ENCODE results near the gene PTF1A. TPM values are rescaled to one million over a fixed set of nuclear protein-coding genes. Genes with fewer than 3 reads are reported as not detected.
A peak's percentile ranks its signal among the peaks of the same experiment; 100 is the strongest.

The PTF1A gene
- polyA plus RNA-seq, 2 of the 4 experiments (the other 2 are of a cell fraction) = not detected

GRCh38 chr10:23205972-23206642, 14.0 kb downstream of the PTF1A start (continued):
- TF ChIP-seq ZSCAN20 (CRISPR knock-in tag; IDR thresholded peaks at IDR 0.05) (no peak), NR3C1 (IDR thresholded peaks at IDR 0.05) (no peak), HEYL (CRISPR knock-in tag; IDR thresholded peaks at IDR 0.05) (no peak), TFCP2L1 (CRISPR knock-in tag; IDR thresholded peaks at IDR 0.05) (no peak), POLR2AphosphoS2 (conservative IDR thresholded peaks at IDR 0.05; ENCODE audit: low read length) (no peak)
- TF ChIP-seq, protein P1, sequence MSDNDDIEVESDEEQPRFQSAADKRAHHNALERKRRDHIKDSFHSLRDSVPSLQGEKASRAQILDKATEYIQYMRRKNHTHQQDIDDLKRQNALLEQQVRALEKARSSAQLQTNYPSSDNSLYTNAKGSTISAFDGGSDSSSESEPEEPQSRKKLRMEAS (IDR thresholded peaks at IDR 0.05) = no peak

DNA sequence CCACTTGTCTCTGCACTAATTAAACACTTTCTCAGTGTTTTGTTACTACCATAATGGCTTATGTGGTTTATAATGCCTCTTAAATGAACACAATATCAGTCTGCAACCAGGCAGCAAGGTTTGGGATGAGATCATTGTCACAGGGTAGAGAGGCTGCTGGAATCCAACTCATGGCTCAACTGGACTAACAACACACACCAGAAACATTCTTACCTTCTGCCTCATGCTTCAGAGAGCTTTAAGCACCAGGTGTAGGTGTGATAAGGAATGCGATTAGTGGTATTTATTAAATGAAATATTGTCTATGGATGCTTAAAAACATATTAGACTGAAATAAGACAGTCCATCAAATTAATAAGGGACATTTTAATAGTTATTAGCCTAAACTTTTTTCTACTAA, 25.4 kb downstream of the PTF1A start:
- Histone ChIP-seq H3K27ac (no peak overlapping the region), H3K4me1 (no peaks in the 10 kb centered on the region), H3K4me3 (no peak overlapping the region), H3K4me2 (no peak overlapping the region), H3K9me3 (no peaks in the 10 kb centered on the region)
- POLR2A ChIA-PET = no interaction called here
- TF ChIP-seq KDM5A (IDR thresholded peaks at IDR 0.05) (no peak), CHD4 (IDR thresholded peaks at IDR 0.05; ENCODE audit: borderline replicate concordance) (no peak), POLR2AphosphoS2 (conservative IDR thresholded peaks at IDR 0.05; ENCODE audit: low read length) (no peak), ZC3H11A (IDR thresholded peaks at IDR 0.05) (no peak), JUNB (IDR thresholded peaks at IDR 0.05) (no peak), POLR2A (IDR thresholded peaks at IDR 0.05; ENCODE audit: low read length) (no peak), HOXB5 (CRISPR knock-in tag; IDR thresholded peaks at IDR 0.05) (no peak), MAZ (IDR thresholded peaks at IDR 0.05; ENCODE audit: borderline replicate concordance, low read depth, low read length) (no peak), RARB (CRISPR knock-in tag; IDR thresholded peaks at IDR 0.05) (no peak), CBX2 (IDR thresholded peaks at IDR 0.05; ENCODE audit: borderline replicate concordance, low read depth) (no peak), PHF8 (IDR thresholded peaks at IDR 0.05; ENCODE audit: borderline replicate concordance, low read depth) (no peak), HOXB13 (CRISPR knock-in tag; IDR thresholded peaks at IDR 0.05; ENCODE audit: low read depth) (no peak), EHF (CRISPR knock-in tag; IDR thresholded peaks at IDR 0.05) (no peak), SMC3 (IDR thresholded peaks at IDR 0.05) (no peak), BHLHE40 (IDR thresholded peaks at IDR 0.05; ENCODE audit: low read depth, low read length) (no peak), MYC (IDR thresholded peaks at IDR 0.05; ENCODE audit: borderline replicate concordance, low read length) (no peak), TP53 (CRISPR knock-in tag; IDR thresholded peaks at IDR 0.05) (no peak), HDAC2 (IDR thresholded peaks at IDR 0.05) (no peak)
- TF ChIP-seq, protein P2, sequence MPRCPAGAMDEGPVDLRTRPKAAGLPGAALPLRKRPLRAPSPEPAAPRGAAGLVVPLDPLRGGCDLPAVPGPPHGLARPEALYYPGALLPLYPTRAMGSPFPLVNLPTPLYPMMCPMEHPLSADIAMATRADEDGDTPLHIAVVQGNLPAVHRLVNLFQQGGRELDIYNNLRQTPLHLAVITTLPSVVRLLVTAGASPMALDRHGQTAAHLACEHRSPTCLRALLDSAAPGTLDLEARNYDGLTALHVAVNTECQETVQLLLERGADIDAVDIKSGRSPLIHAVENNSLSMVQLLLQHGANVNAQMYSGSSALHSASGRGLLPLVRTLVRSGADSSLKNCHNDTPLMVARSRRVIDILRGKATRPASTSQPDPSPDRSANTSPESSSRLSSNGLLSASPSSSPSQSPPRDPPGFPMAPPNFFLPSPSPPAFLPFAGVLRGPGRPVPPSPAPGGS (IDR thresholded peaks at IDR 0.05) = no peak
- WGBS (ENCODE audit: missing lambda C conversion rate) = 0% methylated on average over 1 of the region's 1 CpG
- CTCF ChIA-PET = no interaction called here
- ATAC-seq = no peak
- no peak for DNase-seq (ENCODE audit: low read depth in 1 of 2, low spot score in 1 of 2)
- FAIRE-seq = no peak

DNA sequence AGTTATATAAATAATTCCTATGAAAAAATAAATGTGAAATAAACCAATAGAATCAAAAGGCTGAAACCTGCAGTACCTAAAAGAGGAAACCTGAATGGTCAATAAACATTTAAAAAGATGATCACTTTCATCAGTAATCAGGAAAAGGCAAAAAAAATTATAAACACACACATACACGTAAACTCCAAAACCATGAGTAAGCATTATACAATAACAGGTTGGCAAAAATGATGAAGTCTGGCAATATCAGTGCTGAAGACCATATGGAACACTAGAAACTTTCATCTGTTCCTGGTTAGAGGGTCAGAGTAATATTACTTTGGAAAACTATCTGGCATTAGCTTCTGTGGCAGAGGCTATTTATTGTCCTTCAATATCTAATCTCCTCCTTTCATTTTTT, 38.5 kb downstream of the PTF1A start:
- no peak overlapping the region for H3K4me3 ChIP-seq
- no peaks in the 10 kb centered on the region for H3K4me1 ChIP-seq
- no peaks in the 10 kb centered on the region for H3K9me3 ChIP-seq
- no peak overlapping the region for H3K4me2 ChIP-seq
- H3K27ac ChIP-seq = no peak overlapping the region
- CTCF ChIA-PET = no interaction called here
- no peak for FAIRE-seq
- WGBS (ENCODE audit: missing lambda C conversion rate) = 3% methylated on average over 1 of the region's 1 CpG
- DNase-seq (ENCODE audit: low read depth in 1 of 2, low spot score in 1 of 2) = no peak
- TF ChIP-seq MAFK (IDR thresholded peaks at IDR 0.05; ENCODE audit: partially characterized antibody) (peak; percentile 8), RFX5 (IDR thresholded peaks at IDR 0.05) (no peak)
- POLR2A ChIA-PET = no interaction called here
- no peak for ATAC-seq

Measured in A549 (cell line).